ENCODE data around the gene DNAJC1.
"Not testable (repeated sequence)": the region's sequence is repeated elsewhere in the genome, so short reads cannot be mapped to it uniquely, and the experiment has no call there.

- not testable (repeated sequence) for TF ChIP-seq CTCF (IDR thresholded peaks at IDR 0.05); SIN3A (IDR thresholded peaks at IDR 0.05; ENCODE audit: borderline replicate concordance, insufficient read depth, low read depth, low read length); POLR2AphosphoS5 (IDR thresholded peaks at IDR 0.05; ENCODE audit: low read depth, low read length); TCF7L2 (IDR thresholded peaks at IDR 0.05; ENCODE audit: low read depth, low read length)
Measured at GRCh38 chr10:21818416-21818815, 185.1 kb downstream of the DNAJC1 start.

Measured in Panc1 (cell line).